Measurements from ENCODE around the gene IGFBP3.

Gene IGFBP3

GRCh38 chr7:45867471-45867870 lies 53.6 kb downstream of the IGFBP3 start:
- DNase-seq, result no peak

DNA sequence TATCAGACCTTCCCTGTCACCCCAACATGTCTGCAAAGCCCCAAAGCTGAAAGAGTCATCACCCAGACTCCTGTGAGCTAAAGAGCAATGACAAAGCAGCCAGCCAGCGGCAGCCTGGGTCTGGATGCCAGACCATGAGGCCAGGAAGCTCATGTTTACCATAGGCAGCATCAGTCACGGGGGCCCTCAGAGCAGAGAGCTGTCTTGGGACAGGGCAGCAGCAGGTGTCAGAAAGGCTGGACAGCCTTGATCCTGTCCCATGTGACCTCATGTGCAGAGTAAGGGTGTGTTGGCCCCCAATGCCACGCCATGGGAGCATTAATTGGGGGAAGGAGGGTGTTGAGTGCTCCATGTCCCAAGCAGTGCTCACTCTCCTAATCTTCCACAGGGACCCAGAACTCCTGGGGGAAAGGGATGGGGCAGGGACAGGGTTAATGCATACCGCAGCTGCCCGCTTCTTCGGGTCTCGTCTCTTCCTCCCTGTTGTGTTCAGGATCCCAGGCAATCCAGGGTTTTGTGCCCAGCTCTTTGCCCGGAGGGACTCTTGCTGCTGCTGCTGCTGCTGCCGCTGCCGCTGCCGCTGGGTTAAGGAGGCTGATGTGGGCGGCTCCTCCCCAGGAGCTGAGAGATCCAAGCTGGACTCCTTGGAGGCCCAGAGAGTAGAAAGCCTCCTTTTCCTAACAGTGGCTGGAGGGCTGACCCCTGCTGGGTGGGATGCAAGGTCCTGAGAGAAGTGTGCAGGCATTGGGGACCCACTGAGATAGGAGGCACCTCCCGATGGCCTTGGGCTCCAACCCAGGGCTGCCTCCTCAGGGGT lies 55.3 kb downstream of the IGFBP3 start:
- DNase-seq, result no peak

DNA sequence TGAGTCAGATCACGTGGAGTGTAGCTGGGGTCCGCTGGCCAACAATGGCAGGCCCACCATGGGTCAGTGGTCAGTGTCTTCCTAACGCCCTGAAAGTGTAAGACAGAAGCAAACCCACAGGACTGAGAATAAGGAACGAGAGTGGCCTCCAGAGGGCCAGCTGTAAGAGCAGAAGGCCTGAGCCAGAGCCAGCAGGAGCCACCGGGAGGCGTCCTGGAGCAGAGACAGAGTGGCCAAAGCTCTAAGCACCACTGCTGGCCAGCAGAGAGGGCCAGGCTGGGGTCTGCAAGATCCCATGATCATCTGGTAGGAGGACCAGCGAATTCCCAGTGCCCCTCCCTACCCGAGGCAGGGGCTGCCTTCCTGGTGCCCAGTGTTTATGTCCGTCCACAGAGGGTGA lies 57.4 kb downstream of the IGFBP3 start:
- no peak for DNase-seq

Data from NK-92 treated with Interleukin-12 subunit alpha and Interleukin-12 subunit beta, amount 100 ng/mL, for 24 hours (cell line).